HL-60/S4 treated with phorbol 12-myristate 13-acetate at 8.2 ng/mL for 4 days and 3 days (cell line): ENCODE measurements around the gene TMEM181.

Source experiments
- in situ Hi-C: fragments of 300-500 bp; cut with MboI; formaldehyde crosslinking; loops from 2 replicates; pipeline ENCODE4 v1.15.0; 2022; ENCODE audit warnings: low sequenced_read_pairs

The TMEM181 gene

GRCh38 chr6:158561938-158562337 lies 2.0 kb downstream of the TMEM181 start:
- in situ Hi-C loops = no loop called here

- in situ Hi-C loops = no loop called here
These were observed 4.6 kb downstream of the TMEM181 start for GRCh38 chr6:158564243-158565121.

GRCh38 chr6:158565122-158565429 lies 5.2 kb downstream of the TMEM181 start:
- in situ Hi-C loops = no loop called here

- in situ Hi-C loops = no loop called here
These were observed 5.7 kb downstream of the TMEM181 start for GRCh38 chr6:158565482-158566040.

- in situ Hi-C loops = no loop called here
These were observed 6.4 kb downstream of the TMEM181 start for GRCh38 chr6:158566207-158566818.

- in situ Hi-C loops = no loop called here
These were observed 7.3 kb downstream of the TMEM181 start for GRCh38 chr6:158567152-158567551.

GRCh38 chr6:158567871-158568401 lies 8.0 kb downstream of the TMEM181 start:
- in situ Hi-C loops = no loop called here

GRCh38 chr6:158568549-158568948 lies 8.7 kb downstream of the TMEM181 start:
- in situ Hi-C loops = no loop called here

GRCh38 chr6:158569036-158569435 lies 9.1 kb downstream of the TMEM181 start:
- in situ Hi-C loops = no loop called here

- in situ Hi-C loops = no loop called here
These were observed 10.7 kb downstream of the TMEM181 start for GRCh38 chr6:158570681-158570962.

- in situ Hi-C loops = no loop called here
These were observed 12.1 kb downstream of the TMEM181 start for GRCh38 chr6:158571826-158572652.

- in situ Hi-C loops = no loop called here
These were observed 13.0 kb downstream of the TMEM181 start for GRCh38 chr6:158572653-158573541.

GRCh38 chr6:158573542-158573931 lies 13.6 kb downstream of the TMEM181 start:
- in situ Hi-C loops = no loop called here

GRCh38 chr6:158574800-158575199 lies 14.9 kb downstream of the TMEM181 start:
- in situ Hi-C loops = no loop called here

GRCh38 chr6:158575550-158575949 lies 15.7 kb downstream of the TMEM181 start:
- in situ Hi-C loops = no loop called here

GRCh38 chr6:158584236-158584651 lies 24.4 kb downstream of the TMEM181 start:
- in situ Hi-C loops = no loop called here

- in situ Hi-C loops = no loop called here
These were observed 26.8 kb downstream of the TMEM181 start for GRCh38 chr6:158586652-158587051.

GRCh38 chr6:158589366-158589765 lies 29.5 kb downstream of the TMEM181 start:
- in situ Hi-C loops = no loop called here

GRCh38 chr6:158591134-158591809 lies 31.4 kb downstream of the TMEM181 start:
- in situ Hi-C loops = no loop called here

GRCh38 chr6:158591810-158592209 lies 31.9 kb downstream of the TMEM181 start:
- in situ Hi-C loops = no loop called here
